NT2/D1 (cell line): ENCODE measurements around the gene ALDH1L2.

Experiments
- SUZ12 ChIP-seq: IDR thresholded peaks from 2 replicates; pipeline ENCODE4 v1.6.1; 2011; ENCODE audit not compliant: insufficient read length, insufficient read depth; ENCODE audit errors: extremely low read depth
- YY1 ChIP-seq: IDR thresholded peaks from 2 replicates; pipeline ENCODE4 v1.6.1; 2011; ENCODE audit not compliant: insufficient read length, insufficient read depth
- ZNF274 ChIP-seq: IDR thresholded peaks from 2 replicates; pipeline ENCODE4 v1.6.1; 2011; ENCODE audit warnings: mild to moderate bottlenecking, low read depth, low read length

DNA sequence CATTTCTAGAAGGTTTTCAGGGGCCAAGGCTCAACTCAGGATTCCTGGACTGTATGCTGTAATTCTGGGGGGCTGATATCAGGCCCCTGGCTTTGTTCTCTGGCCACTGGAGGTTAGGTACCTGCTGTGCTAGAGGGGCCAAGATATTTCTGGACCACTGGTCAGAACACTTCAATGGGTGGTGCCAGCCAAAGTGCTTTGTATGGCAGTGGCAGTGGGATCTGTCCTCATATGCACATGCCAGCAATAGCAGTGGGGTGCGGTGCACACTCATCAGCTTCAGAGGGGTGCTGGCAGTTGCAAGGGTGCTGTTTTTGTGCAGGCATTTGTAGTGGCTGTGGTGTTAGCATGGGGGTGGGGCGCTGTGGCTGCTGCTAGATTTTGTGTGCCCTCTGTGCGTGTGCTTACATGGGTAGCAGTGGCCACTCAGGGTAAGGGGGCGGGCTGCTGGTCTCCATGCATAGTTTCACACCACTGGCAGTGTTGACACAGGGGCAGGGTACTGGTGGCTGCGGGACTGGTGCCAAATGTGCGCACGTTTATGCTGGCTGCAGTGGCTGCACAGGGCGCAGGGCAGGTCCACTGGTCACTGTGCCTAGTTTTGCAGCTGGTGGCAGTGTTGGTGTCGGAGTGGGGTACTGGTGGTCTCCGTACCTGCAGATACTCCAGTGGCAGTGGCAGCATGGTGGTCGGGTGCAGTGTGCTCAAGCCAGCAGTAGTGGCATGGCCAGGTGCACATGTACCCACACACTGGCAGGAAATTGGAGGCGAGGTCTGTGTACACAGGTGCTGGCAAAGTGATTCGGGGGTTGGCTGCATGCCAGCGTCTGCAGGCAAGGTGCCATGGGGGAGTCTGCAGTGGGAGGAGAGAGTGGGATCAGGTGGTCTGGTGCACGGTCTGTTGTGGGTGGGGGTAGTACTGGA, 85.6 kb downstream of the ALDH1L2 start:
- no peak for TF ChIP-seq ZNF274
- TF ChIP-seq YY1: no peak
- TF ChIP-seq SUZ12: no peak
